B cell (primary cell): ENCODE results near the gene RBM23. TPM values are rescaled to one million over a fixed set of nuclear protein-coding genes. Genes with fewer than 3 reads are reported as not detected.

Source experiments
- ATAC-seq: fragments of 200-7000 bp; cut with Tn5 transposase; one replicate; pipeline ENCODE4 v1.10.0; 2021; ENCODE audit warnings: low read depth, mild to moderate bottlenecking, moderate number of reproducible peaks, moderate library complexity
- CTCF ChIA-PET: fragments of 350-600 bp; sonication (Branson Sonifier 250); formaldehyde crosslinking; loops from one replicate; lab custom pipeline; 2021; ENCODE audit warnings: antibody characterized with exemption, inconsistent platforms; lab: Charles Lee
- POLR2A ChIA-PET: fragments of 350-600 bp; sonication (Branson Sonifier 250); formaldehyde crosslinking; loops from one replicate; lab custom pipeline; 2021; ENCODE audit warnings: antibody characterized with exemption; lab: Charles Lee
- DNase-seq: peaks from one replicate; pipeline ENCODE4 v3.0.0; 2013
- H2AFZ ChIP-seq: 2 replicates; pipeline ENCODE4 v1.6.1; 2012; ENCODE audit warnings: mild to moderate bottlenecking, low read depth, low read length; ENCODE audit not compliant: insufficient read depth, poor library complexity, severe bottlenecking
- H3K27ac ChIP-seq, 2 donors: 1 replicate in 1 of 2; 2 replicates in 1 of 2; pipeline ENCODE4 v1.5.1; 2012 to 2013; ENCODE audit warnings: low read length in 2 of 2, mild to moderate bottlenecking in 2 of 2, moderate library complexity in 1 of 2
- H3K27me3 ChIP-seq, 4 experiments: fragments of 200-600 bp in 1 of 4; sonication (generic) in 1 of 4; replicated peaks in 1 of 4; 1 replicate in 2 of 4; 2 replicates in 2 of 4; pipeline versions ENCODE4 v1.6.1 to v1.7.0; 2013 to 2016; ENCODE audit warnings: low read length in 3 of 4, mild to moderate bottlenecking in 2 of 4, mixed read lengths in 1 of 4, moderate library complexity in 1 of 4; ENCODE audit not compliant: insufficient read depth in 4 of 4, control insufficient read depth in 3 of 4; ENCODE audit errors: control extremely low read depth in 1 of 4
- H3K36me3 ChIP-seq, 2 experiments: replicated peaks in 1 of 2; 1 replicate in 1 of 2; 2 replicates in 1 of 2; pipeline versions ENCODE4 v1.6.1 to v1.7.1; 2013; ENCODE audit warnings: low read length in 1 of 2; ENCODE audit not compliant: insufficient read depth in 2 of 2, control insufficient read depth in 1 of 2; ENCODE audit errors: control extremely low read depth in 1 of 2, extremely low read depth in 1 of 2
- H3K4me1 ChIP-seq, 2 donors: fragments of 200-600 bp in 1 of 2; sonication (generic) in 1 of 2; 1 replicate in 1 of 2; 2 replicates in 1 of 2; pipeline versions ENCODE4 v1.5.1 to v1.6.1; 2013 to 2017; ENCODE audit warnings: low read length in 2 of 2; ENCODE audit not compliant: control insufficient read depth in 2 of 2, insufficient read depth in 2 of 2
- H3K4me2 ChIP-seq: replicated peaks from 2 replicates; pipeline ENCODE3; 2012; ENCODE audit warnings: mild to moderate bottlenecking, low read depth, low read length; ENCODE audit not compliant: poor library complexity, severe bottlenecking
- H3K4me3 ChIP-seq, 5 experiments: fragments of 200-600 bp in 1 of 5; sonication (generic) in 1 of 5; 1 replicate in 3 of 5; 2 replicates in 2 of 5; pipeline versions ENCODE4 v1.5.1 to v1.7.0; 2011 to 2016; ENCODE audit warnings: low read length in 4 of 5, mild to moderate bottlenecking in 4 of 5, low read depth in 2 of 5, control low read depth in 1 of 5, moderate library complexity in 1 of 5; ENCODE audit not compliant: insufficient read depth in 1 of 5; ENCODE audit errors: control extremely low read depth in 1 of 5, extremely low read depth in 1 of 5
- H3K79me2 ChIP-seq: fragments of 200-600 bp; sonication (generic); one replicate; pipeline ENCODE4 v1.6.0; 2016; ENCODE audit warnings: low read length; ENCODE audit not compliant: control insufficient read depth, insufficient read depth
- H3K9ac ChIP-seq: fragments of 200-600 bp; sonication (generic); 2 replicates; pipeline ENCODE4 v1.6.1; 2017; ENCODE audit warnings: mild to moderate bottlenecking, low read length, moderate library complexity
- H3K9me3 ChIP-seq, 3 donors: one replicate each; pipeline versions ENCODE4 v1.6.1 to v1.7.1; 2013; ENCODE audit warnings: low read length in 2 of 3; ENCODE audit not compliant: control insufficient read depth in 2 of 3, insufficient read depth in 1 of 3; ENCODE audit errors: control extremely low read depth in 1 of 3
- H4K20me1 ChIP-seq: 2 replicates; pipeline ENCODE4 v1.6.0; 2012; ENCODE audit warnings: mild to moderate bottlenecking, low read length; ENCODE audit not compliant: insufficient read depth, control insufficient read depth, poor library complexity, severe bottlenecking
- H3K27ac Mint-ChIP-seq: one replicate; pipeline ENCODE4 v1.8.0; 2021; ENCODE audit warnings: mixed read lengths
- H3K27me3 Mint-ChIP-seq: one replicate; pipeline ENCODE4 v1.8.0; 2021; ENCODE audit warnings: mixed read lengths
- H3K4me1 Mint-ChIP-seq: one replicate; pipeline ENCODE4 v1.8.0; 2021; ENCODE audit warnings: mixed read lengths
- H3K4me3 Mint-ChIP-seq: one replicate; pipeline ENCODE4 v1.8.0; 2021; ENCODE audit warnings: mixed read lengths
- H3K9me3 Mint-ChIP-seq: one replicate; pipeline ENCODE4 v1.8.0; 2022; ENCODE audit warnings: mixed read lengths; ENCODE audit not compliant: insufficient read depth
- CTCF ChIP-seq: fragments of 200-600 bp; IDR thresholded peaks from one replicate; pipeline ENCODE4 v1.8.0; 2022; ENCODE audit warnings: antibody characterized with exemption, mild to moderate bottlenecking
- EZH2 ChIP-seq: IDR thresholded peaks from 2 replicates; pipeline ENCODE4 v1.6.1; 2012; ENCODE audit warnings: borderline replicate concordance, low read depth, mild to moderate bottlenecking, moderate library complexity, low read length; ENCODE audit not compliant: insufficient read depth, poor library complexity, severe bottlenecking
- WGBS: methylation state at CpG from one replicate; pipeline ENCODE4 v1.1.5; 2013; ENCODE audit warnings: missing lambda C conversion rate; ENCODE audit not compliant: insufficient coverage; 5-methylcytosine and 5-hydroxymethylcytosine counted together
- intact Hi-C: fragments of 100-400 bp; cut with micrococcal nuclease; formaldehyde crosslinking; loops from one replicate; pipeline ENCODE4 v1.10.0; 2022
- polyA plus RNA-seq: library from polyadenylated mRNA; depleted of rRNA; stranded (reverse); fragments of >200 nt; gene quantifications from 2 replicates; pipeline ENCODE4 v1.2.3, GENCODE V29; 2012
- total RNA-seq, 2 donors: library from RNA; stranded (reverse); fragments of 120-200 nt in 1 of 2; gene quantifications; 1 replicate in 1 of 2; 2 replicates in 1 of 2; pipeline versions ENCODE4 v1.2.3 to v1.2.4, GENCODE V29; 2013 to 2022

Gene RBM23
- total and polyA plus RNA-seq, 2 donors (not counting 1 experiment from before 2014, with no cell fraction given): 60.7 to 165 TPM

- Mint-ChIP-seq H3K27ac (peak overlapping the region; percentile 99), H3K27me3 (no peaks in the 10 kb centered on the region), H3K9me3 (no peaks in the 10 kb centered on the region), H3K4me3 (peak overlapping the region; percentile 97), H3K4me1 (peaks cover 54% of the 10 kb centered on the region)
- TF ChIP-seq EZH2 (no peak), CTCF (no peak)
- H4K20me1 ChIP-seq: no peaks in the 10 kb centered on the region
- H3K9me3 ChIP-seq: no peaks in the 10 kb centered on the region
- 0% methylated on average over 1 of the region's 4 CpGs for WGBS
- H3K4me1 ChIP-seq: peaks cover 39 to 63% of the 10 kb centered on the region in 2 donors
- no peak overlapping the region for H2AFZ ChIP-seq
- peaks cover 19% of the 10 kb centered on the region for H3K79me2 ChIP-seq
- no peaks in the 10 kb centered on the region for H3K27me3 ChIP-seq
- H3K4me3 ChIP-seq: peak overlapping the region in 4 of 5 experiments; percentile 44 to 83 (median 67)
- CTCF ChIA-PET: interaction anchor here (0.7 to 6.7 kb wide), 15 partner anchors 13 to 500 kb away, joined by 3 to 76 read pairs (median 5); partner anchors contain the start of genes ACIN1, C14orf119 and LRP10
- H3K27ac ChIP-seq: peak overlapping the region; percentile 85 to 94
- POLR2A ChIA-PET: interaction anchor here (0.5 to 5.3 kb wide), 9 partner anchors 8 to 447 kb away, joined by 3 to 61 read pairs (median 4); partner anchors contain the start of genes LRP10 and RBM23
- intact Hi-C loops: loop anchor here (1.0 to 5.0 kb wide), 4 partner anchors 12 to 414 kb away; partner anchors contain the start of genes LRP10 and PPP1R3E
- ATAC-seq (peak; percentile 29), DNase-seq (peak; percentile 82)
- peak overlapping the region; percentile 75 for H3K9ac ChIP-seq
- H3K4me2 ChIP-seq: peak overlapping the region; percentile 85
- H3K36me3 ChIP-seq: peaks cover 0 to 6% of the 10 kb centered on the region in 2 experiments
Measured at GRCh38 chr14:22888662-22889061, 30.3 kb downstream of the RBM23 start.

GRCh38 chr14:22887990-22888378 is 31.0 kb downstream of the RBM23 start:
- Histone ChIP-seq H3K27me3 (no peaks in the 10 kb centered on the region), H3K79me2 (peaks cover 19% of the 10 kb centered on the region), H3K9me3 (no peaks in the 10 kb centered on the region), H3K4me2 (peak overlapping the region; percentile 85), H3K4me3 (peak overlapping the region; percentile 44 to 83 (median 67)), H3K4me1 (peaks cover 45 to 70% of the 10 kb centered on the region in 2 donors), H3K27ac (peak overlapping the region; percentile 85 to 94), H4K20me1 (no peaks in the 10 kb centered on the region), H3K36me3 (peaks cover 0 to 4% of the 10 kb centered on the region in 2 experiments), H2AFZ (peak overlapping the region; percentile 10), H3K9ac (peak overlapping the region; percentile 75)
- intact Hi-C loops: loop anchor here (1.0 to 5.0 kb wide), 7 partner anchors 12 to 414 kb away; partner anchors contain the start of genes DAD1, LRP10, PPP1R3E and RBM23
- no peaks in the 10 kb centered on the region for H3K9me3 Mint-ChIP-seq
- TF ChIP-seq EZH2: no peak
- no peak for TF ChIP-seq CTCF
- WGBS: 1% methylated on average over 5 of the region's 5 CpGs
- DNase-seq (peak; percentile 87), ATAC-seq (peak; percentile 52)
- H3K27ac Mint-ChIP-seq: peak overlapping the region; percentile 99
- no peaks in the 10 kb centered on the region for H3K27me3 Mint-ChIP-seq
- ChIA-PET CTCF (interaction anchor here (0.7 to 6.7 kb wide), 14 partner anchors 14 to 499 kb away, joined by 3 to 76 read pairs (median 5); partner anchors contain the start of genes ACIN1, C14orf119, LRP10 and RBM23), POLR2A (interaction anchor here (0.5 to 5.3 kb wide), 8 partner anchors 9 to 447 kb away, joined by 3 to 61 read pairs (median 5); partner anchors contain the start of genes LRP10 and RBM23)
- H3K4me1 Mint-ChIP-seq: peaks cover 61% of the 10 kb centered on the region
- H3K4me3 Mint-ChIP-seq: peak overlapping the region; percentile 97
